NCI-H146 (cell line): ENCODE results near the gene TUBB1.

ENCODE experiments used
- DNase-seq: peaks from one replicate; lab custom pipeline; 2025; lab: John Stamatoyannopoulos, UW

TUBB1 gene

GRCh38 chr20:58990651-58991445 lies 28.4 kb upstream of the TUBB1 start:
- DNase-seq, result no peak

DNA sequence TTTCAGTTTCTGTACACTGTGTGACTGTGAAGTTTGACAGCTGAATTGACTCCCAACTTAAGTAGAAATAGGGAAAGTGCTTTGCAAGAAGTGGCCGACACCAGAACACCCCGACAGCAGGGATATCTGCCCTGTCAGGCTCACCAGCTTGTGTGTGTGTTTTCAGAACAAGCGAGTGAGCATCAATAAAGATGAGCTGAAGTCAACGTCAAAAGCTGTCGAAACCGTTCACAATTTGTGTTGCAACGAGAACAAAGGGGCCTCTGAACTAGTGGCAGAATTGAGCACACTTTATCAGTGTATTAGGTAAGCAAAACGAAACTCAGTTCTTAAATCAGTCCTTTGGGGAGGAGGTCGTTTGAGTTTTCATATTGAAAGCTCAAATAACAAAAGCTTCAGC lies 27.5 kb upstream of the TUBB1 start:
- no peak for DNase-seq

GRCh38 chr20:58992911-58993310 lies 26.3 kb upstream of the TUBB1 start:
- DNase-seq, result no peak

- peak; percentile 35 for DNase-seq
Observed at GRCh38 chr20:58993332-58994248, 25.6 kb upstream of the TUBB1 start.

DNA sequence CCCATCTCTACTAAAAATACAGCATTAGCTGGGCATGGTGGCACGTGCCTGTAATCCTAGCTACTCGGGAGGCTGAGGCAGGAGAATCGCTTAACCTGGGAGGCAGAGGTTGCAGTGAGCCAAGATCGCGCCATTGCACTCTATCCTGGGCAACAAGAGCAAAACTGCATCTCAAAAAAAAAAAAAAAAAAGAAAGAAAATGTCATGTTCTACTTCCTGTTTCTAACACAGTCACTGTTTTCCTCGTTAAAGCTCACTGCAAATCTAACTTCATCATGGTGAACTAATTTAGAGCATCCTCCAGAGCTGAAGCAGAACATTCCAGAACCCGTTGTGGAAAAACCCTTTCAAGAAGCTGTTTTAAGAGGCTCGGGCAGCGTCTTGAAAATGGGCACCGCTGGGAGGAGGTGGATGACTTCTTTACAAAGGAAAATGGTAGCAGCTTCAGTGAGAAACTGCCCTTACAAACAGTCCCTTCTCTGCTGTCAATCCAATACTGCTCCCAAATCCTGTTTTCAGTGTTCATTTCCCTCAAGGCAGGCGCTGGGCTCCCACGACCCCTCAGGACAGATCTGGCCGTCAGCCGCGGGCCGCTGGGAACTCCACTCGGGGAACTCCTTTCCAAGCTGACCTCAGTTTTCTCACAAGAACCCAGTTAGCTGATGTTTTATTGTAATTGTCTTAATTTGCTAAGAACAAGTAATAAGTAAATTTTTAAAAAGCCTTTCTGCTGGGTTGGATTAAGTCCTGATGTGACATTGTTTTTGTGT lies 24.7 kb upstream of the TUBB1 start:
- no peak for DNase-seq

GRCh38 chr20:58995461-58996225 lies 23.6 kb upstream of the TUBB1 start:
- DNase-seq, result no peak

- no peak for DNase-seq
Observed at GRCh38 chr20:58996226-58996611, 23.0 kb upstream of the TUBB1 start.

GRCh38 chr20:58997141-58997770 lies 22.0 kb upstream of the TUBB1 start:
- no peak for DNase-seq

DNA sequence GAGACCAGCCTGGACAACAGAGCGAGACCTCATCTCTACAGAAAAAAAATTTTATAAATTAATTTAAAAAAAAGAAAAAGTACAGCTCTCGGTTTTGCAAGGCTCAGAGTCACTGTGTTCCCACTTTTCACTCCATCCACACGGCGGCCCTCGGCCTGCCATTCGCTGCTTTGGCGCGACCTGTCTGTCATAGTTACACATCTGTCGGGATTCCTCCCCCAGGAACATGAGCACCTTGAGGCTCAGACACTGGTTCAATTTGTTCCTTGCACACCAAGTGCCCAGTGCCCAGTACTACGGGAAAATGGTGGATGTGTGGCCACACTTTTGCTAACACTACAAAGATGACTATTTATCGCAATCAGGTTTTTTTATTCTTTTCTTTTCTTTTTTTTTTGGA lies 20.6 kb upstream of the TUBB1 start:
- no peak for DNase-seq

- no peak for DNase-seq
Observed at GRCh38 chr20:59000326-59000725, 18.9 kb upstream of the TUBB1 start.

DNA sequence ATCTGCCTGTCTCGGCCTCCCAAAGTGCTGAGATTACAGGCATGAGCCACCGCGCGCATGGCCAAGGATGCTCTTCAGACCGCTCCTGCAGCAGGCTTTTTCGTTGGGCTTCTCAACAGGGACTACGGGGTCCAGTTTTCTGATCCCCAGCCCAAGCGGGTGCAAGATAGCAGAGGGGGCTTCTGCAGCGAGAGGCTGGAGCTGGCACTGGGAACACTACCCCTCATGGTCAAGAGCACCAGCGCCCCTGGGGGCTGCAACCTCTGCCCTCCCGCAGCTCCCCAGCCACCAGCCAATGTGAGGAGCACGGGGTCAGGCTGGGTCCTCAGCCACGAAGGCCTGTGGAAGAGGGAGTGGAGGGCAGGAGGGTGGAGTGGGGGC lies 18.2 kb upstream of the TUBB1 start:
- DNase-seq, result no peak

GRCh38 chr20:59001449-59002171 lies 17.6 kb upstream of the TUBB1 start:
- DNase-seq, result no peak

GRCh38 chr20:59002388-59002787 lies 16.8 kb upstream of the TUBB1 start:
- no peak for DNase-seq

GRCh38 chr20:59002874-59003399 lies 16.3 kb upstream of the TUBB1 start:
- DNase-seq, result no peak

- DNase-seq, result no peak
Observed at GRCh38 chr20:59003836-59004492, 15.3 kb upstream of the TUBB1 start.

GRCh38 chr20:59004493-59004762 lies 14.8 kb upstream of the TUBB1 start:
- DNase-seq, result no peak

GRCh38 chr20:59004763-59005522 lies 14.3 kb upstream of the TUBB1 start:
- no peak for DNase-seq

GRCh38 chr20:59005523-59006166 lies 13.6 kb upstream of the TUBB1 start:
- no peak for DNase-seq
